OCI-LY3 (cell line): ENCODE measurements around the gene CCSER2.

Experiments used
- EZH2phosphoT487 ChIP-seq: fragments of 200-600 bp; shearing (Covaris generic); IDR thresholded peaks from 2 replicates; pipeline ENCODE4 v1.6.1; 2018; ENCODE audit warnings: antibody characterized with exemption, mixed run types, low read depth
- TF ChIP-seq, protein P1 (sequence below): fragments of 200-600, 300-600 bp; sonication (generic); IDR thresholded peaks from 2 replicates; pipeline ENCODE4 v1.5.1; 2014; ENCODE audit warnings: antibody characterized with exemption, low read length, low read depth

- TF ChIP-seq, protein P1, sequence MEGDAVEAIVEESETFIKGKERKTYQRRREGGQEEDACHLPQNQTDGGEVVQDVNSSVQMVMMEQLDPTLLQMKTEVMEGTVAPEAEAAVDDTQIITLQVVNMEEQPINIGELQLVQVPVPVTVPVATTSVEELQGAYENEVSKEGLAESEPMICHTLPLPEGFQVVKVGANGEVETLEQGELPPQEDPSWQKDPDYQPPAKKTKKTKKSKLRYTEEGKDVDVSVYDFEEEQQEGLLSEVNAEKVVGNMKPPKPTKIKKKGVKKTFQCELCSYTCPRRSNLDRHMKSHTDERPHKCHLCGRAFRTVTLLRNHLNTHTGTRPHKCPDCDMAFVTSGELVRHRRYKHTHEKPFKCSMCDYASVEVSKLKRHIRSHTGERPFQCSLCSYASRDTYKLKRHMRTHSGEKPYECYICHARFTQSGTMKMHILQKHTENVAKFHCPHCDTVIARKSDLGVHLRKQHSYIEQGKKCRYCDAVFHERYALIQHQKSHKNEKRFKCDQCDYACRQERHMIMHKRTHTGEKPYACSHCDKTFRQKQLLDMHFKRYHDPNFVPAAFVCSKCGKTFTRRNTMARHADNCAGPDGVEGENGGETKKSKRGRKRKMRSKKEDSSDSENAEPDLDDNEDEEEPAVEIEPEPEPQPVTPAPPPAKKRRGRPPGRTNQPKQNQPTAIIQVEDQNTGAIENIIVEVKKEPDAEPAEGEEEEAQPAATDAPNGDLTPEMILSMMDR = no peak
- TF ChIP-seq EZH2phosphoT487 = no peak
Observed at GRCh38 chr10:84291384-84291783, 37.0 kb upstream of the CCSER2 start.
